Stimulated activated CD8-positive, alpha-beta memory T cell treated with anti-CD3 and anti-CD28 coated beads, Interleukin-4, amount 100 ng/mL, for 4 hours (primary cell): ENCODE measurements around the gene ENTREP3.

Source experiments
- DNase-seq, 2 donors: peaks; one replicate each; pipeline ENCODE4 v3.0.0-alpha.2; 2020; ENCODE audit warnings: low read depth in 2 of 2, low spot score in 1 of 2

The ENTREP3 gene

DNA sequence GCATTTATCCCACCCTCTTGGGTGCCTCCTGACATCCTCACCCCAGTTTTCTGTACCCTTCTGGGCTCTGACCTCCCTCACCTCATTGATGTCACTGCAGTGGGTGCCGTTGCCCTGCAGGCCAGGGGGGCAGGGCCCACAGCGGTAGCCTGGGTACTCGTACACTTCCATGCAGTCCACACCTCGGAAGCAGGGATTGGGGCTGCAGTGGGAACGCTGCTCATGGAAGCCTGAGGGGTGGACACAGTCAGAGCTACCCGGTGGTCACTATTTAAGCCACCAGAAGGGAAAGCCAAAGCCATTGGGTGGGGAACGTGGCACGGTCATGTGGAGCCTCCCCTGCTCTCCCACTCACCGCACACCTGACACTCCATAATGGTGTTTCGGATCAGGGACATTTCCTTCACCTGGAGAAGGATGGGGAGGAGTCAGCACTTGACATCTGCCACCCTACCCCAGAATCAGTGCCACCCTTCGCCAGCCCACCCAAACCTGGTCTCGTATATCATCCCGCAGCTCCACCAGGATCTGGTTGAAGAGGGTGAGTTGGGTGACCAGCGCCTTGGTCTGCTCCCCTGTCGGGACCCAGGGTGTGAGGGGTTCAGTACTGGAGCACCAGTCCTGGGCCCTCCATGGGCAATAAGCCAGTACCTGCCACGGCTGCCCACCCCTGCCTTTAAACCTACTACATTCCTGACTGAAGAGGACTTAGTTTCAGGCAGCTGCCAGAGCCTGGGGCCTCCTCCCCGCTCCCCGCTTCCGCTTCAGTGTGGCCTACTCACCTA is 52.4 kb downstream of the ENTREP3 start:
- no peak for DNase-seq

GRCh38 chr1:155202198-155202597 is 53.1 kb downstream of the ENTREP3 start:
- no peak for DNase-seq

DNA sequence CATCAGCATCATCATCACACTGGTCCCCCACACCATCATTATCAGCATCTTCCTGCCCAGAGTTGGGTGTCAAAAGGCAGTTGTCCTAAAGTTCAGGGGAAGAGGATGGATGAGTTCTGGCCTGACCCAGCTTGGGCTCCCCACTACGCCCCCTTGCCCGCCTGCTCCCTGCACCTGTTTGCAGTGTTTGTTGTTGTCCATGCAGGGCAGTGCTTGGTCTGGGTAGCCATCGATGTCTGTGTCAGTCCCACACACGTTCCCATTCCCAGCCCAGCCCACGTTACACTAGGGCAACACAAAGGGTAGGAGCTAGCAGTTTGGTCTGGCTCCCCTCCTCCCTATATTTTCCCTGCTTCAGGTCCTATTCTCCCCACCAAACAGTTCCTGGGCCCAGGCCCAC is 54.4 kb downstream of the ENTREP3 start:
- DNase-seq: no peak

DNA sequence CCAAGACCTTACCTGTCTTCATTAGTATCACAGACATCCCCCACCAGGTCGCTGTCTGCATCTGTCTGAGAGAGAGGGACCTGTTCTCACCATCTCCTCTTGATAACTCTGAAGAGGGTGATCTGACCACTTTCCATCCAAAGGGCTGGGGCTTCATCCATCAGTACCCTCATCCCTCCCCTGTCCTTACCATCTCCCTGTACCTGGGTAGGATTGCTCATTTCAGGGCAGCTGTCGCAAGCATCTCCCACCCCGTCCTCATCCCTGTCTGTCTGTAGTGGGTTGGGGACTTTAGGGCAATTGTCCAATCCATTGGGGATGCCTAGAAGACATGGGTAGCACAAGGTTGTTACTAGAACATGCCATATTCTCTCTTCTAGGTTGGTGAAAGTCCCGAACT is 55.5 kb downstream of the ENTREP3 start:
- no peak for DNase-seq

- DNase-seq: no peak
Observed at GRCh38 chr1:155198547-155198906, 56.8 kb downstream of the ENTREP3 start.

DNA sequence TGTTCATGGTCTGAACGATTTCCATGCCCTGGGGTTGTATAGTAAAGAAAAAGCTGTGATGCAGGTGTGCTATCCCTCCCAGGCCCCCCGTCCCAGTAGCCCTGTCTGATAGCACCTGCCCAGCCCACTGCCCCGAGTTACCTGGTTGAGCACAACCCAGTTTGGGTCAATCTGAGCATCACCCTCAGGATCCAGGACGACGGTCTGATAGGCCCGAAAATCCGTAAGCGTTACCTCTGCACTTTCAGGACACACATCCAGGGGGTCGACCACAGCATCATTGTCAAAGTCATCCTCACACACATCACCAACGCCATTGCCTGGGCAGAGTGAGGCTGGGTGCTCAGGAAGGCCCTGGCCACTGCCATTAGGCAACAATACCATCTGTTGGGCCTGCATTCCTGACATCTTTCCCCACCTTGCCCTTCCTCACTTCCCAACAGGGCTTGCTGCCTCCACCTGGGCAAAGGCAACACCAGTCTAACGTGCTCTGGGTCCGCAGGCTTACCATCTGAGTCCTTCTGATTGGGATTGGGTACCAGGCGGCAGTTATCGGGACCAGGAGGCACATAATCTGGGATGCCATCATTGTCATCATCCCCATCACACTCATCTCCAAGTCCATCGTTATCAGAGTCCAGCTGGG is 57.3 kb downstream of the ENTREP3 start:
- DNase-seq: no peak
